ENCODE data around the gene OPN5.

Gene OPN5

GRCh38 chr6:47875593-47875992 is 93.8 kb downstream of the OPN5 start:
- no peak for DNase-seq
